HS-27A (cell line): ENCODE measurements around the gene BANP.
"Not testable (repeated sequence)": the region's sequence is repeated elsewhere in the genome, so short reads cannot be mapped to it uniquely, and the experiment has no call there.

Experiments
- DNase-seq: peaks from one replicate; pipeline ENCODE4 v3.0.0-alpha.2; 2012; ENCODE audit warnings: low read depth, missing footprints

BANP gene

DNA sequence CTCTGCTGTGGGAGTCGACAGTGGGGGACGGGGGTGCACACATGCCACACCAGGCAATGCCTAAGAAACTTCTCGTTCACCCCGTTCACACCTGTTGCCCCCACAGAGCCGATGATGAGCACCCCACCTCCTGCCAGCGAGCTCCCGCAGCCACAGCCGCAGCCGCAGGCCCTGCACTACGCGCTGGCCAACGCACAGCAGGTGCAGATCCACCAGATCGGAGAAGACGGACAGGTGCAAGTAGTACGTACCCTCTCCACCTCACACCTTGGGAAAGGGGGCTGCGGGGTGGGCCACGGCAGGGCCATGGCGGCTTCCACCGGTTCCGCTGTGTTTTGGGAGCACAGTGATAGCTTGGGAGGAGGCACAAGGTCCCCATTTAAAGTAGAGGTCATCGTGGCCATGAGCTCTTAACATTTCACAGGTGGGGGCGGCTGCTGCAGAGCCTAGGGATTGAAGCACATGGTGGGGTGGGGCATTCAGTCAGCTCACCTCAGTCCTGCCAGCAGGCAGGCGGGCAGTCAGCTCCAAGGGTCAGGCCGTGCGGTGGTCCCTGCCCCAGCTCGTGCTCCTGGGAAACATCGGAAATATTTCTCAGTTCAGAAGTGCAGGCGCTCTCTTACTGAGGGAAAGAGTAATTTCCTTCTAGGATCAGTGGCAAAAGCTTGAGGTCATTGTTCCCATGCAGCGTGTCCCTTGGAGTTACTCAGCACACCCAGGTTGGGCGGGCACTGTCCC lies 81.9 kb downstream of the BANP start:
- not testable (repeated sequence) for DNase-seq

GRCh38 chr16:88034770-88035169 lies 83.5 kb downstream of the BANP start:
- no peak for DNase-seq

GRCh38 chr16:88035292-88035691 lies 84.1 kb downstream of the BANP start:
- no peak for DNase-seq

DNA sequence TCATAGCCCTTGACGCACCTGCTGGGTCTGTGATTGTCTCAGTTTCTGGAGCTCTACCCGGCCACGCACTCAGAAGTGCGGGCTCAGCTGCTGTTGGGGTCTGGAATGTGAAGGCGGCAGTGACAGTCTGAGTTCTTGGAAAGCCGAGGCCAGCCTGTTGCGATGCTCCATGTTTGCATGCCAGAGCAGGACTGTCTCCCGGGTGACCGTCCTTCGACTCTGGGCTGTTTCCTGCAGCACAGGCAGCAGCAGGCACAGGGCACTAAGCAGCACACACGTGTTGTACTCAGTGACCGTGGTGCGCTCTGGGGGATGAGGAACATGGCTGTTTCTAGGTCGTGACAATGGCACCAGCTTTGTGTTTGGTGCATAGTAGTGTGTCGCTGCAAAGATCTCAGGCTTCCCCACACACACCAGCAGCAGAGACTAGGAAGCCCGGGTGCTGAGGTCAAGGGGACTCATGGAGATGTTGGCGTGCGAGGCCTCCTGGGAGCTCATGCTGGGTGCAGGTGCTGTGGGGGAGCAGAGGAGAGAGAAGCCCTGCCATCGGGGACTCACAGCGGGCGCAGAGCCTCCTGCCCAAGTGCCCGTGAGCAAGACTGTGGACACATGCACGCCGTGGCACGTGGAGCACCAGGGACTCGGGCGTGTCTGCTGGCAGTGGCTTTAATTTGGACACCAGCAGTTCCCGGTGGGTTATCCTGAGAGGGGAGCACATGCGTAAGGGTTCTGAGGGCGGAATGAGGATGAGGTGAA lies 84.8 kb downstream of the BANP start:
- not testable (repeated sequence) for DNase-seq

GRCh38 chr16:88036640-88036996 lies 85.4 kb downstream of the BANP start:
- not testable (repeated sequence) for DNase-seq

DNA sequence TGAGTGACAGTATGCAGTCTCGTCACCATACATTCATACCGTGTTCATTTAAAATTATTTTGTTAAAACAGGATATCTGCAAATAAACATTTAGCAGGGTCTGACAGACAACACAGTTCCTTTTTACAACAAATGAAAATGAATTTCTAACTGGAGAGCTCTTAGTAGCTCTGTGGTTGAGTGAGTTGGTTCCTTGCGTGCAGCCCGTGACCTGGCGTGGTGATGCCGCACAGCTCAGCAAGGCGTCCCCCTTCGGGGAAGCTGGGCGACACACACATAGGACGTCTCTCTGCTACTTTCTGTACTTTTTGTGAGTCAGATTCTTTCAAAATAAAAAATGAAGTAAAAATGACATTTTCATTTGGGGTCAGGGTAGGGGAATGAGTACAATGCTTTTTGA lies 86.1 kb downstream of the BANP start:
- DNase-seq: not testable (repeated sequence)

GRCh38 chr16:88037876-88038525 lies 86.8 kb downstream of the BANP start:
- DNase-seq: not testable (repeated sequence)

DNA sequence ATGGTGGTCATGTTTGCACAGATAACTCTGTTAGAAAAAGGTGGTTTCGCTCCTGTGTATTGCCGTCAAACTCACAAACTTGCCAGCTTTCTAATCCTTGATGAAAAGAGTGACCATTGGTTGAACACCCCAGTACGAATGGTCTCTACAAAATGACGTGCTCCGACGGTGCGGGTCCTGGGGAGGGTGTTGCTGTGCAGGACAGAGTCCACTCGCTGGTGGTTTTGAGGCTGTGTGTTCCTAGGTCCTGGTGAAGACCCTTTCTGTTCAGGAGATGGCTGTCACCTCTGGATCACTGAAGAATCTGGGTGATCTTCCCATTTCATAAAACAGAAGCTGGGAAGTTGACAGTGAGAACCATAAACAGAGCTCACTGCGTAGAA lies 87.3 kb downstream of the BANP start:
- not testable (repeated sequence) for DNase-seq

DNA sequence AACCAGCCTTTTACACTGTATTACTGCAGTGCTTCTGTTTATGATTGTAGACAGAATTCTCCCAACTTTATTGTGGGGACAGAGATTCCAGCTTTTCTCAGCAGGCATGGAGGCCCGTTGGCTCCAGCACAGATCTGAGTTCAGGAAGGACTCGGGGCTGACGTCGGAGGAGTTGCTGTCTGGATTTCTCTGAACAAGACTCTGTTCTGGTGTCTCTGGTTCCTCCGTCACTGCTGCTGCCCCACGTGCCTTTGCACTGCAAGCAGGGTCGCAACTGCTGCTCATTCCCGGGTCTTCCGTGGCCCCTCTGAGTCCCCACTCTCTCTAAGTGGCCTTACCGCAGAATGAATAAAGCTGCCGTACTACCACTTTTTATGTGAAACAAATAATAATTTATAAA lies 88.4 kb downstream of the BANP start:
- DNase-seq: no peak

GRCh38 chr16:88040196-88040876 lies 89.1 kb downstream of the BANP start:
- not testable (repeated sequence) for DNase-seq

DNA sequence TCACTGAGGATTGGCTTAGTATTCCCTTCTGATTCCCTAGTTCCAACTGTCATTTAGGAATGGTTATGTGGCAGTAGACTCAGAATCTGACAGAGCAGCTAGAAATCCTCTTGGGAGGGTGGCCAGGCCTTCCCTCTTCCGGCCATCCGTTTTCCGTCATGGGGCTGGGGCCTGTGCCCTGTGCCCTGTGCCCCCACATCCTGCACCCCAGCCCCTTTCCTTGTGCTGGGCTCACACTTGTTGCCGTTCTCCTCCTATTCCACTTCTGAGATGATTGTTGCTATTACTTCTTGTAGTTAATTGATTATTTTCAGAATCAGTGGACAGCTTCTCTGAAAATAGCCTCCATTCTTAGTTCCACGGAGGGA lies 89.6 kb downstream of the BANP start:
- DNase-seq: not testable (repeated sequence)

GRCh38 chr16:88041506-88041905 lies 90.3 kb downstream of the BANP start:
- DNase-seq: not testable (repeated sequence)

DNA sequence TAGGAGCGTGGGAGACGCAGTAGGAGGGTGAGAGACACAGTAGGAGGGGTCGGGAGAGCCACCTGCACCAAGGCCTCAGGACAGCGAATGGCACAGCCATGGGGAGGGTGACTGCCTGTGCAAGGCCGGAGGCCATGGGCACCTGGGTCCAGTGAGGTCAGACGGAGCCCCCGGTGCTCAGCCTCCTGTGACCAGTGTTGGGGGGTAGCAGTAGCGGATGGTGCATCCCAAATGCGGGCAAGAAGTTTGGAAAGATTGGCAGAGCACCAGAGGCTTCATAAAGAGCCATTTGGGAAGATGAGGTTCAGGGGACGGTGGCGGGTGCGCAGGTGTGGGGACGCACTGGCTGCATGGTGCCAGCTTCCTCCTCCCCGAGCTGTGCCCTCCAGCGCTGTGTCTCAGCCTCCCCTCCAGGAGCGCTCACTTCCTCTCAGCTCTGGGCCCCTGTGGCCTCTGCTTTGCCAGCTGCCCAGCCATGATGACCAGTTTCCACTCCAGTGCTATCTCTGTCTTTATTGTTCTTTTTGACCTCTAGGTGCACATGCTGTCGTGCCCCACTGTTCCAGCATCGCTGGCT lies 90.8 kb downstream of the BANP start:
- not testable (repeated sequence) for DNase-seq

- not testable (repeated sequence) for DNase-seq
These were observed 92.1 kb downstream of the BANP start for GRCh38 chr16:88043208-88043910.

- DNase-seq: not testable (repeated sequence)
These were observed 92.9 kb downstream of the BANP start for GRCh38 chr16:88044121-88044581.

- DNase-seq: not testable (repeated sequence)
These were observed 94.1 kb downstream of the BANP start for GRCh38 chr16:88045361-88045760.

- no peak for DNase-seq
These were observed 94.6 kb downstream of the BANP start for GRCh38 chr16:88045820-88046303.

DNA sequence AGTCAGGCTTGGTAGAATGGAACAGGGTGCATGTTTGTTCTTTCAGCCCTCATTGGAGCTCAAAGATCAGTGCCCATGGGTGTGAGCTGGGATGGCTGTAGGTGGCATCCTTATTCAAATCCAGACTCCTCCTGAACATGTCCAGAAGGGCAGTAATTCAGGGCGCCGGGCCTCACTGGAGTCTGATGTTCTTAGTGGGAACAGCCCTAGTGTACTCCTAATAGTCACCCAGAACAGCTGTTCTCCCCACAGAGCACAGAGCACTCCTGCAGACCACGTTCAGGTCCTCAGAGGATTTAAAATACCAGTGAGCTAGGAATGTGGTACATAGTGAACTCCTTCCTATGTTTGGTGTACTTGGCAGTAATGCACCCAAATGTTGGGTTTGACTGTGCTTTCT lies 96.2 kb downstream of the BANP start:
- DNase-seq: no peak

DNA sequence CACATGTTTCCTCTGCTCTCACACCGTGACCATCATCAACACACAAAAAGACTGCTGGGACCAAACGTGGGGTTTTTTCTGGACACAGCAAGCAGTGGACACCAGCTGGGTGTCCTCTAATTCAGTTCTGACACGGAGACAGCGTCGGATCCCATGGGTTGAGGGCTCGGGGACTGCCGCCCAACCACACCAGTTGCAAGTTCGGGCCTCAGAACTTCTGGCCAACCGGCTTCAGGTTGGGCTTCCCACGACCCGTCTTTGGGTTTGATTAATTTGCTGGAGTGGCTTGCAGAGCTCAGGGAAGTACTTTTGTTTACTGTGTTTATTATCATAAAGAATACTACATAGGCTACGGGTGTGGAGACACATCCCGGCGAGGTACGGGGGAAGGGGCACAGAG lies 97.8 kb downstream of the BANP start:
- DNase-seq: no peak

DNA sequence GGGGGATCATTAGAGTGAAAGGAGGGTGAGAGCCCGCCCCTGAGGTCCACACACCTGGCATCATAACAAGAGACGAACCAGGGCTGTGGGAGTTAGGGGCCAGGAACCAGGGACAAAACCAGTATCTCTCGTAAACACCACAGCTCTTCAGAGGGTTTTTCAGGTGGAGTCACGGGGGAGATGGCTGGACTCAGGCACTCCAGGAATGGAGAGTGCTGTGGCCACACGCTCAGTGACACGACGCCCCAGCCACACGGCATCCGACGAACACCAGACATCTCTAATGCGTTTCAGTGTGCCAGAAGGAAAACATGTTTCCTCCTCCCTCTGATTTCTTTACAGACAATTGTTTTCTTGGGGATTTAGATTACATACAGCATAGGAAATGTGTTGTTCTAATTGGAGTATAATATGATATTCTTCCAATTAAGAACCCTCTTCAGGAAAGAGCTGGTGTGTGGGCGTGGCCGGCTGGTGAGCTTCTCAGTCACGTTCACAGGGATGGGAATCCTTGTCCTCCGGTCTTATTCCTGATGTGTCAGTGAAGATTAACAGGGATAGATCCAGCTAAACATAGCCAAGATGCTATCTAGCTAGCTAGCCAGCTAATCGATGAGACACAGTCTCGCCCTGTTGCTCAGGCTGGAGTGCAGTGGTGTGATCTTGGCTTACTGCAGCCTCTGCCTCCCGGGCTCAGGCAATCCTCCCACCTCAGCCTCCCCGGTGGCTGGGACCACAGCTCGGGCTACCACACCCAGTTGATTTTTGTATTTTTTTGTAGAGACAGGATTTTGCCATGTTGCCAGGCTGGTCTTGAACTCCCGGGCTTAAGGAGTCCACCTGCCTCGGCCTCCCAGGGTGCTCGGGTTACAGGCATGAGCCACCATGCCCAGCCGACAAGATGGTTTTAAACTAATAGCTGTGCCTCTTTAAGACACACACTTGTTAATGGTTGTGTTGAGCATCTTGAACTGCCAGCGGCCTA lies 98.6 kb downstream of the BANP start:
- no peak for DNase-seq
